ENCODE results near the gene CSTPP1.

CSTPP1 gene

DNA sequence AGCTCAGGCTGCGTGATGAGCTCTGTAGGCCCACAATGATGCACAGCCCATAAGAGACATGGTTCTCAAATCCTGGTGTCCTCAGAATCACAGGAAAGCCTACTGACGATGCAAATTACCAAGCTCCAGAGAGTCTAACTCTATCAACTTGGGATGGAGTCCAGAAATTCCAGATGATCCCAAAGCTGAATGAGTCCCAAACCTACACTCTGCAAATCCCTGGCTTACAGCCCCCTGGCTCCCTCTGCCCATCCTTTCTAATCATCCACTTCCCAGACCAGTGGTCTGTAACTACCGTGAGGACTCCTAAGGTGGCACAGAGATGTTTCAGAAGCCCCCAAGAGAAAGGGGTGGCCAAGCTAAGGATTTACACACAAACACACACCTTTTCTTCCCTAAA, 226.6 kb downstream of the CSTPP1 start:
- TF ChIP-seq, protein P1, sequence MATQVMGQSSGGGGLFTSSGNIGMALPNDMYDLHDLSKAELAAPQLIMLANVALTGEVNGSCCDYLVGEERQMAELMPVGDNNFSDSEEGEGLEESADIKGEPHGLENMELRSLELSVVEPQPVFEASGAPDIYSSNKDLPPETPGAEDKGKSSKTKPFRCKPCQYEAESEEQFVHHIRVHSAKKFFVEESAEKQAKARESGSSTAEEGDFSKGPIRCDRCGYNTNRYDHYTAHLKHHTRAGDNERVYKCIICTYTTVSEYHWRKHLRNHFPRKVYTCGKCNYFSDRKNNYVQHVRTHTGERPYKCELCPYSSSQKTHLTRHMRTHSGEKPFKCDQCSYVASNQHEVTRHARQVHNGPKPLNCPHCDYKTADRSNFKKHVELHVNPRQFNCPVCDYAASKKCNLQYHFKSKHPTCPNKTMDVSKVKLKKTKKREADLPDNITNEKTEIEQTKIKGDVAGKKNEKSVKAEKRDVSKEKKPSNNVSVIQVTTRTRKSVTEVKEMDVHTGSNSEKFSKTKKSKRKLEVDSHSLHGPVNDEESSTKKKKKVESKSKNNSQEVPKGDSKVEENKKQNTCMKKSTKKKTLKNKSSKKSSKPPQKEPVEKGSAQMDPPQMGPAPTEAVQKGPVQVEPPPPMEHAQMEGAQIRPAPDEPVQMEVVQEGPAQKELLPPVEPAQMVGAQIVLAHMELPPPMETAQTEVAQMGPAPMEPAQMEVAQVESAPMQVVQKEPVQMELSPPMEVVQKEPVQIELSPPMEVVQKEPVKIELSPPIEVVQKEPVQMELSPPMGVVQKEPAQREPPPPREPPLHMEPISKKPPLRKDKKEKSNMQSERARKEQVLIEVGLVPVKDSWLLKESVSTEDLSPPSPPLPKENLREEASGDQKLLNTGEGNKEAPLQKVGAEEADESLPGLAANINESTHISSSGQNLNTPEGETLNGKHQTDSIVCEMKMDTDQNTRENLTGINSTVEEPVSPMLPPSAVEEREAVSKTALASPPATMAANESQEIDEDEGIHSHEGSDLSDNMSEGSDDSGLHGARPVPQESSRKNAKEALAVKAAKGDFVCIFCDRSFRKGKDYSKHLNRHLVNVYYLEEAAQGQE (IDR thresholded peaks at IDR 0.05; ENCODE audit: insufficient replicate concordance, low read depth), result no peak
- TF ChIP-seq POLR2AphosphoS5 (IDR thresholded peaks at IDR 0.05; ENCODE audit: low read depth), result no peak; the same call in 1 of the 2 replicates
- TF ChIP-seq, protein P2, sequence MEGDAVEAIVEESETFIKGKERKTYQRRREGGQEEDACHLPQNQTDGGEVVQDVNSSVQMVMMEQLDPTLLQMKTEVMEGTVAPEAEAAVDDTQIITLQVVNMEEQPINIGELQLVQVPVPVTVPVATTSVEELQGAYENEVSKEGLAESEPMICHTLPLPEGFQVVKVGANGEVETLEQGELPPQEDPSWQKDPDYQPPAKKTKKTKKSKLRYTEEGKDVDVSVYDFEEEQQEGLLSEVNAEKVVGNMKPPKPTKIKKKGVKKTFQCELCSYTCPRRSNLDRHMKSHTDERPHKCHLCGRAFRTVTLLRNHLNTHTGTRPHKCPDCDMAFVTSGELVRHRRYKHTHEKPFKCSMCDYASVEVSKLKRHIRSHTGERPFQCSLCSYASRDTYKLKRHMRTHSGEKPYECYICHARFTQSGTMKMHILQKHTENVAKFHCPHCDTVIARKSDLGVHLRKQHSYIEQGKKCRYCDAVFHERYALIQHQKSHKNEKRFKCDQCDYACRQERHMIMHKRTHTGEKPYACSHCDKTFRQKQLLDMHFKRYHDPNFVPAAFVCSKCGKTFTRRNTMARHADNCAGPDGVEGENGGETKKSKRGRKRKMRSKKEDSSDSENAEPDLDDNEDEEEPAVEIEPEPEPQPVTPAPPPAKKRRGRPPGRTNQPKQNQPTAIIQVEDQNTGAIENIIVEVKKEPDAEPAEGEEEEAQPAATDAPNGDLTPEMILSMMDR (IDR thresholded peaks at IDR 0.05; ENCODE audit: insufficient read depth, low read length), result no peak
- TF ChIP-seq GABPA (IDR thresholded peaks at IDR 0.05; ENCODE audit: low read depth), result no peak
- no peak for TF ChIP-seq SPI1 (IDR thresholded peaks at IDR 0.05; ENCODE audit: borderline replicate concordance, low read depth)
- H3K27ac ChIP-seq (replicated peaks), result no peak overlapping the region
- no peak overlapping the region for H3K4me3 ChIP-seq (replicated peaks; ENCODE audit: insufficient read depth, low read length)
- DNase-seq (ENCODE audit: low read depth in 1 of 2, low spot score in 1 of 2), result no peak
- H3K27me3 ChIP-seq (ENCODE audit: insufficient read depth, poor library complexity, severe bottlenecking), result no peaks in the 10 kb centered on the region

DNA sequence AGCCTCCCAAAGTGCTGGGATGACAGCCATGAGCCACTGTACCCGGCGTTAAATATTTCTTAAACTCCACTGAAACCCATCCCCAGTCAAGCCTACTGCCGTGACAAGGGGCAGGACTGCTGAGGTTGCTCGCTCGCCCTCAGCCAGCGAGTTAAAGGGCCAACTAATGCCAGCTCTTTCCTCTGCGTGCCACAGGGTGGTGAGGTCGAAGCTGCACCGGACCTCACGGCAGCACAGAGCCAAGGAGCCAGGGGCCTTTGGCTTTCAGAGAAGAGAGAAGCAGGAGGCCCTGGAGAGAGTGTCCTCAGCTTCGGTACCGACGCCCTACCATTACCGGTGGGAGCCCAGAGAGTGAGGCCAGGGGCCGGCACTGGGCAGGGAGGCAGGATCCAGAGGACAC, 227.3 kb downstream of the CSTPP1 start:
- TF ChIP-seq SPI1 (IDR thresholded peaks at IDR 0.05; ENCODE audit: borderline replicate concordance, low read depth), result no peak
- TF ChIP-seq, protein P2 (IDR thresholded peaks at IDR 0.05; ENCODE audit: insufficient read depth, low read length), result no peak
- TF ChIP-seq POLR2AphosphoS5 (IDR thresholded peaks at IDR 0.05; ENCODE audit: low read depth), result no peak
- TF ChIP-seq GABPA (IDR thresholded peaks at IDR 0.05; ENCODE audit: low read depth), result no peak
- TF ChIP-seq, protein P1 (IDR thresholded peaks at IDR 0.05; ENCODE audit: insufficient replicate concordance, low read depth), result no peak
- Histone ChIP-seq H3K27ac (replicated peaks) (no peak overlapping the region), H3K4me3 (replicated peaks; ENCODE audit: insufficient read depth, low read length) (no peak overlapping the region), H3K27me3 (ENCODE audit: insufficient read depth, poor library complexity, severe bottlenecking) (no peaks in the 10 kb centered on the region)
- DNase-seq (ENCODE audit: low read depth in 1 of 2, low spot score in 1 of 2), result no peak

DNA sequence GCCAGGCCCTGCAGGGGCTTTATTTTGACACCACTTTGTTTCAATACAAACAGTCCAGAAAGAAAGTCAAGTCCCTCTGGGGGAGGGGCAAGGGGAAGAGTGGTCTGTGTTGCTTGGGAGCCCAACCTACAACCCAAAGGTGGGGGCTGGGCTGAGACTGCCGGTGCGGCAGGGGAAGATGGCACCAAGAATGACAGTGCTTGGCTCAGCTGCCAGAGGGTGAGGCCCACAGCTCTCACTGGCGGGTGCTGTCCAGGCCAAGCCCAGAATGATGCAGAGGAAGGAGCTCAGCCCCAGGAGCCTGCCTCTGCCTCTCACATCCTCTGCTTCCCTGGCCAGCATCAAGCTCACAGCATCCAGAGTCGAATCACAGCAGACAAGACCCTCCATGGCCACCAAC, 227.8 kb downstream of the CSTPP1 start:
- Histone ChIP-seq H3K27ac (replicated peaks) (no peak overlapping the region), H3K27me3 (ENCODE audit: insufficient read depth, poor library complexity, severe bottlenecking) (no peaks in the 10 kb centered on the region), H3K4me3 (replicated peaks; ENCODE audit: insufficient read depth, low read length) (no peak overlapping the region)
- TF ChIP-seq, protein P1 (IDR thresholded peaks at IDR 0.05; ENCODE audit: insufficient replicate concordance, low read depth), result no peak
- no peak for DNase-seq (ENCODE audit: low read depth in 1 of 2, low spot score in 1 of 2)

All from HL-60 (cell line).